CD4-positive, alpha-beta memory T cell (primary cell): ENCODE results near the gene LCP2. TPM values are rescaled to one million over a fixed set of nuclear protein-coding genes. Genes with fewer than 3 reads are reported as not detected.

Experiments
- CTCF ChIA-PET: fragments of 350-600 bp; sonication (Branson Sonifier 250); formaldehyde crosslinking; loops from one replicate; lab custom pipeline; 2021; ENCODE audit warnings: inconsistent platforms; ENCODE audit not compliant: partially characterized antibody; lab: Charles Lee
- POLR2A ChIA-PET: fragments of 350-600 bp; sonication (Branson Sonifier 250); formaldehyde crosslinking; loops from one replicate; lab custom pipeline; 2021; ENCODE audit not compliant: partially characterized antibody; lab: Charles Lee
- DNase-seq, 5 donors: peaks; one replicate each; pipeline versions ENCODE4 v3.0.0 to v3.0.0-alpha.2; 2020 to 2022; ENCODE audit warnings: mixed read lengths in 1 of 5
- H3K27ac ChIP-seq: one replicate; pipeline ENCODE4 v1.7.0; 2013; ENCODE audit warnings: low read depth, low read length
- H3K27me3 ChIP-seq: 2 replicates; pipeline ENCODE4 v1.7.0; 2013; ENCODE audit warnings: mild to moderate bottlenecking, low read length, moderate library complexity; ENCODE audit not compliant: insufficient read depth
- H3K36me3 ChIP-seq: 2 replicates; pipeline ENCODE4 v1.7.0; 2013; ENCODE audit warnings: mild to moderate bottlenecking, low read length, moderate library complexity; ENCODE audit not compliant: insufficient read depth
- H3K4me1 ChIP-seq: 2 replicates; pipeline ENCODE4 v1.7.0; 2013; ENCODE audit warnings: mild to moderate bottlenecking, low read length, moderate library complexity; ENCODE audit not compliant: insufficient read depth
- H3K4me3 ChIP-seq, 2 donors: one replicate each; pipeline ENCODE4 v1.7.0; 2013; ENCODE audit warnings: low read length in 2 of 2, mild to moderate bottlenecking in 1 of 2
- H3K9me3 ChIP-seq, 2 donors: one replicate each; pipeline ENCODE4 v1.7.0; 2013; ENCODE audit warnings: low read length in 2 of 2, control low read depth in 1 of 2; ENCODE audit not compliant: control insufficient read depth in 1 of 2
- H3K27ac Mint-ChIP-seq, 7 donors: one replicate each; pipeline ENCODE4 v1.8.0; 2020 to 2021; ENCODE audit warnings: mixed read lengths in 7 of 7, mild to moderate bottlenecking in 6 of 7, inconsistent platforms in 3 of 7, moderate library complexity in 3 of 7
- H3K27me3 Mint-ChIP-seq, 2 donors: one replicate each; pipeline ENCODE4 v1.8.0; 2020 to 2021; ENCODE audit warnings: mixed read lengths in 2 of 2
- H3K36me3 Mint-ChIP-seq, 2 donors: one replicate each; pipeline ENCODE4 v1.8.0; 2020 to 2021; ENCODE audit warnings: mixed read lengths in 2 of 2, inconsistent platforms in 1 of 2, mild to moderate bottlenecking in 1 of 2
- H3K4me1 Mint-ChIP-seq, 4 donors: one replicate each; pipeline ENCODE4 v1.8.0; 2020 to 2021; ENCODE audit warnings: mixed read lengths in 4 of 4, mild to moderate bottlenecking in 1 of 4
- H3K4me3 Mint-ChIP-seq, 8 donors: one replicate each; pipeline ENCODE4 v1.8.0; 2020 to 2021; ENCODE audit warnings: mixed read lengths in 8 of 8, mild to moderate bottlenecking in 7 of 8, moderate library complexity in 6 of 8, inconsistent platforms in 3 of 8
- H3K9me3 Mint-ChIP-seq, 8 donors: one replicate each; pipeline ENCODE4 v1.8.0; 2020 to 2021; ENCODE audit warnings: mixed read lengths in 8 of 8, mild to moderate bottlenecking in 5 of 8, inconsistent platforms in 3 of 8, moderate library complexity in 1 of 8
- intact Hi-C: fragments of 100-400 bp; cut with micrococcal nuclease; formaldehyde crosslinking; loops from one replicate; pipeline ENCODE4 v1.15.1; 2023
- polyA plus RNA-seq, 2 donors: library from polyadenylated mRNA; unstranded; fragments of 300-500 nt; fragmentation: Illumina TruSeq; gene quantifications; one replicate each; pipeline ENCODE4 v1.2.3, GENCODE V29; 2021
- total RNA-seq, 2 experiments: library from RNA; stranded (reverse); gene quantifications; one replicate each; pipeline ENCODE4 v1.2.3, GENCODE V29; 2021

Gene LCP2
- total and polyA plus RNA-seq, 4 experiments from 2014 or later = 117 to 318 (median 275) TPM

- H3K4me3 Mint-ChIP-seq = no peak overlapping the region
- Histone ChIP-seq H3K27me3 (no peaks in the 10 kb centered on the region), H3K9me3 (no peaks in the 10 kb centered on the region), H3K36me3 (no peaks in the 10 kb centered on the region), H3K27ac (no peak overlapping the region), H3K4me1 (no peaks in the 10 kb centered on the region), H3K4me3 (no peak overlapping the region)
- no peak for DNase-seq
- intact Hi-C loops = loop anchor here (10.0 kb wide), 1 partner anchor 119 kb away; the partner anchor contains the start of gene FOXI1
- no peak overlapping the region for H3K27ac Mint-ChIP-seq
- H3K4me1 Mint-ChIP-seq = peaks cover 3 to 4% (median 3%) of the 10 kb centered on the region in 4 donors
- no peaks in the 10 kb centered on the region for H3K9me3 Mint-ChIP-seq
- no peaks in the 10 kb centered on the region for H3K27me3 Mint-ChIP-seq
- H3K36me3 Mint-ChIP-seq = no peaks in the 10 kb centered on the region
- CTCF ChIA-PET = interaction anchor here (0.9 to 20.7 kb wide), 14 partner anchors 14 to 410 kb away, joined by 3 to 374 read pairs (median 5); no protein-coding TSS in a partner anchor
- POLR2A ChIA-PET = interaction anchor here (1.0 kb wide), 1 partner anchor 50 kb away, joined by 3 read pairs; no protein-coding TSS in a partner anchor
Observed at GRCh38 chr5:170223360-170223759, 74.2 kb downstream of the LCP2 start.

- peaks cover 3 to 4% (median 3%) of the 10 kb centered on the region in 4 donors for H3K4me1 Mint-ChIP-seq
- H3K27me3 ChIP-seq = no peaks in the 10 kb centered on the region
- no peaks in the 10 kb centered on the region for H3K9me3 Mint-ChIP-seq
- no peaks in the 10 kb centered on the region for H3K36me3 ChIP-seq
- H3K4me3 Mint-ChIP-seq = no peak overlapping the region
- H3K4me1 ChIP-seq = no peaks in the 10 kb centered on the region
- H3K27me3 Mint-ChIP-seq = no peaks in the 10 kb centered on the region
- no peaks in the 10 kb centered on the region for H3K9me3 ChIP-seq
- intact Hi-C loops = loop anchor here (10.0 kb wide), 1 partner anchor 117 kb away; the partner anchor contains the start of gene FOXI1
- no peak overlapping the region for H3K27ac ChIP-seq
- no peak overlapping the region for H3K4me3 ChIP-seq
- no peak for DNase-seq
- ChIA-PET CTCF (interaction anchor here (1.2 to 20.7 kb wide), 2 partner anchors 119 to 210 kb away, joined by 3 to 374 read pairs; no protein-coding TSS in a partner anchor), POLR2A (interaction anchor here (1.2 kb wide), 1 partner anchor 117 kb away, joined by 3 read pairs; no protein-coding TSS in a partner anchor)
- no peak overlapping the region for H3K27ac Mint-ChIP-seq
- no peaks in the 10 kb centered on the region for H3K36me3 Mint-ChIP-seq
Observed at GRCh38 chr5:170221327-170221741, 76.2 kb downstream of the LCP2 start.

GRCh38 chr5:170220191-170220590 is 77.4 kb downstream of the LCP2 start:
- POLR2A ChIA-PET = no interaction called here
- Mint-ChIP-seq H3K27me3 (peaks cover 0 to 3% of the 10 kb centered on the region in 2 donors), H3K4me3 (no peak overlapping the region), H3K36me3 (no peaks in the 10 kb centered on the region), H3K27ac (no peak overlapping the region), H3K9me3 (no peaks in the 10 kb centered on the region), H3K4me1 (no peaks in the 10 kb centered on the region)
- Histone ChIP-seq H3K4me1 (no peaks in the 10 kb centered on the region), H3K27me3 (no peaks in the 10 kb centered on the region), H3K4me3 (no peak overlapping the region), H3K36me3 (no peaks in the 10 kb centered on the region), H3K27ac (no peak overlapping the region), H3K9me3 (no peaks in the 10 kb centered on the region)
- DNase-seq = no peak
- intact Hi-C loops = loop anchor here (10.0 kb wide), 1 partner anchor 115 kb away; the partner anchor contains the start of gene FOXI1
- CTCF ChIA-PET = interaction anchor here (0.7 to 20.7 kb wide), 8 partner anchors 11 to 140 kb away, joined by 3 to 374 read pairs (median 3); no protein-coding TSS in a partner anchor

GRCh38 chr5:170219615-170220014 is 78.0 kb downstream of the LCP2 start:
- Mint-ChIP-seq H3K27ac (no peak overlapping the region), H3K4me3 (no peak overlapping the region), H3K27me3 (peaks cover 0 to 3% of the 10 kb centered on the region in 2 donors), H3K9me3 (no peaks in the 10 kb centered on the region), H3K4me1 (no peaks in the 10 kb centered on the region), H3K36me3 (no peaks in the 10 kb centered on the region)
- no peaks in the 10 kb centered on the region for H3K27me3 ChIP-seq
- ChIA-PET POLR2A (no interaction called here), CTCF (interaction anchor here (1.1 to 20.7 kb wide), 6 partner anchors 47 to 141 kb away, joined by 3 to 374 read pairs (median 4); no protein-coding TSS in a partner anchor)
- H3K4me3 ChIP-seq = no peak overlapping the region
- H3K36me3 ChIP-seq = no peaks in the 10 kb centered on the region
- intact Hi-C loops = loop anchor here (10.0 kb wide), 1 partner anchor 115 kb away; the partner anchor contains the start of gene FOXI1
- H3K27ac ChIP-seq = no peak overlapping the region
- DNase-seq = no peak
- no peaks in the 10 kb centered on the region for H3K9me3 ChIP-seq
- H3K4me1 ChIP-seq = no peaks in the 10 kb centered on the region

- H3K27ac Mint-ChIP-seq = no peak overlapping the region
- no peak overlapping the region for H3K27ac ChIP-seq
- no peak overlapping the region for H3K4me3 Mint-ChIP-seq
- intact Hi-C loops = no loop called here
- H3K9me3 Mint-ChIP-seq = peaks cover 0 to 3% (median 0%) of the 10 kb centered on the region in 8 donors
- no peak for DNase-seq
- H3K9me3 ChIP-seq = no peaks in the 10 kb centered on the region
- H3K36me3 ChIP-seq = no peaks in the 10 kb centered on the region
- H3K4me3 ChIP-seq = no peak overlapping the region
- peaks cover 3 to 6% of the 10 kb centered on the region in 2 donors for H3K27me3 Mint-ChIP-seq
- ChIA-PET CTCF (interaction anchor here (1.0 to 2.6 kb wide), 4 partner anchors 7 to 205 kb away, joined by 3 to 8 read pairs (median 5); no protein-coding TSS in a partner anchor), POLR2A (interaction anchor here (1.0 to 1.1 kb wide), 2 partner anchors 116 to 124 kb away, joined by 3 read pairs; no protein-coding TSS in a partner anchor)
- H3K4me1 ChIP-seq = no peaks in the 10 kb centered on the region
- no peaks in the 10 kb centered on the region for H3K36me3 Mint-ChIP-seq
- no peaks in the 10 kb centered on the region for H3K27me3 ChIP-seq
- no peaks in the 10 kb centered on the region for H3K4me1 Mint-ChIP-seq
Observed at GRCh38 chr5:170218726-170219125, 78.9 kb downstream of the LCP2 start.

GRCh38 chr5:170217831-170218230 is 79.7 kb downstream of the LCP2 start:
- no peaks in the 10 kb centered on the region for H3K36me3 Mint-ChIP-seq
- no peak for DNase-seq
- intact Hi-C loops = no loop called here
- no peaks in the 10 kb centered on the region for H3K4me1 ChIP-seq
- H3K9me3 Mint-ChIP-seq = peaks cover 0 to 3% (median 0%) of the 10 kb centered on the region in 8 donors
- H3K36me3 ChIP-seq = no peaks in the 10 kb centered on the region
- H3K4me3 ChIP-seq = no peak overlapping the region
- H3K4me1 Mint-ChIP-seq = no peaks in the 10 kb centered on the region
- H3K27me3 ChIP-seq = no peaks in the 10 kb centered on the region
- H3K27me3 Mint-ChIP-seq = peaks cover 3 to 6% of the 10 kb centered on the region in 2 donors
- ChIA-PET CTCF (interaction anchor here (0.9 to 1.4 kb wide), 3 partner anchors 8 to 208 kb away, joined by 3 to 6 read pairs (median 3); no protein-coding TSS in a partner anchor), POLR2A (interaction anchor here (1.1 kb wide), 1 partner anchor 125 kb away, joined by 3 read pairs; no protein-coding TSS in a partner anchor)
- no peaks in the 10 kb centered on the region for H3K9me3 ChIP-seq
- no peak overlapping the region for H3K27ac ChIP-seq
- no peak overlapping the region for H3K4me3 Mint-ChIP-seq
- no peak overlapping the region for H3K27ac Mint-ChIP-seq

GRCh38 chr5:170216257-170216864 is 81.2 kb downstream of the LCP2 start:
- intact Hi-C loops = no loop called here
- no peaks in the 10 kb centered on the region for H3K36me3 Mint-ChIP-seq
- Histone ChIP-seq H3K4me3 (no peak overlapping the region), H3K27ac (no peak overlapping the region), H3K9me3 (no peaks in the 10 kb centered on the region), H3K27me3 (no peaks in the 10 kb centered on the region), H3K4me1 (no peaks in the 10 kb centered on the region), H3K36me3 (no peaks in the 10 kb centered on the region)
- no peak overlapping the region for H3K27ac Mint-ChIP-seq
- DNase-seq = no peak
- POLR2A ChIA-PET = no interaction called here
- CTCF ChIA-PET = interaction anchor here (0.8 to 1.3 kb wide), 3 partner anchors 22 to 210 kb away, joined by 3 read pairs; no protein-coding TSS in a partner anchor
- H3K4me1 Mint-ChIP-seq = no peaks in the 10 kb centered on the region
- H3K9me3 Mint-ChIP-seq = peaks cover 0 to 3% (median 0%) of the 10 kb centered on the region in 8 donors
- no peak overlapping the region for H3K4me3 Mint-ChIP-seq
- H3K27me3 Mint-ChIP-seq = peaks cover 8 to 9% of the 10 kb centered on the region in 2 donors
